ENCODE results near the gene STAMBPL1. TPM values are rescaled to one million over a fixed set of nuclear protein-coding genes. Genes with fewer than 3 reads are reported as not detected.

STAMBPL1 gene
- total and polyA plus RNA-seq, 2 donors (not counting 3 experiments of a cell fraction or from before 2014, with no cell fraction given): 0.70 to 1.8 TPM

DNA sequence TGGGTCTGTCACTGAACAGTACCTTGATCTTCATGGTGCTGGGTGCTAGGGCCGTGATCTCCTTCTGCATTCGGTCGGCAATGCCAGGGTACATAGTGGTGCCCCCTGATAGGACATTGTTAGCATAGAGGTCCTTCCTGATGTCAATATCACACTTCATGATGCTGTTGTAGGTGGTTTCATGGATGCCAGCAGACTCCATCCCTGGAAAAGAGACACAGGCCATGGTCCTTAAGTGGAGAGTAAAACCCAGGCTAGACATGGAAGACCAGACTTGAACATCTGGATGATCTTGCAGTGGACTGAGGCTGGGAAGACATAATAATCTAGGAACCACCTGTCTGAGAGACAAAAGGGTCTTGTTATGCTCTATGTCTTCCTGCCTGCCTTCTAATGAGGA is 58.0 kb downstream of the STAMBPL1 start:
- dilution Hi-C loops (cut with MboI; ENCODE audit: extremely low pct_ligation_motif_present, low sequenced_read_pairs) (no loop called here), intact Hi-C loops (cut with micrococcal nuclease) (no loop called here)
- H3K4me1 ChIP-seq (ENCODE audit: control insufficient read depth, extremely low read depth, insufficient read depth, low read length): peaks cover 4% of the 10 kb centered on the region
- no peak overlapping the region for H3K4me3 ChIP-seq (replicated peaks in 1 of 3; ENCODE audit: insufficient read depth in 1 of 3, low read depth in 1 of 3, low read length in 3 of 3)
- no peaks in the 10 kb centered on the region for H3K79me2 ChIP-seq (ENCODE audit: control insufficient read depth, insufficient read depth, low read length)
- peaks cover 0 to 2% of the 10 kb centered on the region in 2 experiments for H3K27me3 ChIP-seq (ENCODE audit: control insufficient read depth in 2 of 2, insufficient read depth in 2 of 2, low read length in 2 of 2)
- H3K27ac ChIP-seq (ENCODE audit: insufficient read depth, low read depth, low read length): no peak overlapping the region
- no peak overlapping the region for H3K9ac ChIP-seq (replicated peaks; ENCODE audit: extremely low read depth, insufficient read depth, low read length)
- DNase-seq (ENCODE audit: low read depth, low spot score) (no peak), FAIRE-seq (no peak)
- POLR2A ChIA-PET: no interaction called here
- no peaks in the 10 kb centered on the region for H3K9me3 ChIP-seq (replicated peaks; ENCODE audit: control insufficient read depth, insufficient read depth, low read length)
- H3K9me1 ChIP-seq (replicated peaks; ENCODE audit: control insufficient read depth, extremely low read depth, insufficient read depth, low read length): no peaks in the 10 kb centered on the region
- H4K20me1 ChIP-seq (replicated peaks; ENCODE audit: control insufficient read depth, extremely low read depth, insufficient read depth, low read length): no peaks in the 10 kb centered on the region
- CTCF ChIA-PET: interaction anchor here (0.6 to 11.9 kb wide), 8 partner anchors 49 to 280 kb away, joined by 8 to 584 read pairs (median 17); partner anchors contain the start of gene FAS
- no peak overlapping the region for H3K4me2 ChIP-seq (ENCODE audit: insufficient read depth, low read length)
- no peak for TF ChIP-seq POLR2AphosphoS5 (IDR thresholded peaks at IDR 0.05; ENCODE audit: insufficient read depth, low read depth, low read length)
- TF ChIP-seq, protein P1, sequence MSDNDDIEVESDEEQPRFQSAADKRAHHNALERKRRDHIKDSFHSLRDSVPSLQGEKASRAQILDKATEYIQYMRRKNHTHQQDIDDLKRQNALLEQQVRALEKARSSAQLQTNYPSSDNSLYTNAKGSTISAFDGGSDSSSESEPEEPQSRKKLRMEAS (IDR thresholded peaks at IDR 0.05; ENCODE audit: insufficient read depth, insufficient read length): no peak
- TF ChIP-seq MYC (IDR thresholded peaks at IDR 0.05; ENCODE audit: low read depth, low read length): no peak
- TF ChIP-seq, protein P2, sequence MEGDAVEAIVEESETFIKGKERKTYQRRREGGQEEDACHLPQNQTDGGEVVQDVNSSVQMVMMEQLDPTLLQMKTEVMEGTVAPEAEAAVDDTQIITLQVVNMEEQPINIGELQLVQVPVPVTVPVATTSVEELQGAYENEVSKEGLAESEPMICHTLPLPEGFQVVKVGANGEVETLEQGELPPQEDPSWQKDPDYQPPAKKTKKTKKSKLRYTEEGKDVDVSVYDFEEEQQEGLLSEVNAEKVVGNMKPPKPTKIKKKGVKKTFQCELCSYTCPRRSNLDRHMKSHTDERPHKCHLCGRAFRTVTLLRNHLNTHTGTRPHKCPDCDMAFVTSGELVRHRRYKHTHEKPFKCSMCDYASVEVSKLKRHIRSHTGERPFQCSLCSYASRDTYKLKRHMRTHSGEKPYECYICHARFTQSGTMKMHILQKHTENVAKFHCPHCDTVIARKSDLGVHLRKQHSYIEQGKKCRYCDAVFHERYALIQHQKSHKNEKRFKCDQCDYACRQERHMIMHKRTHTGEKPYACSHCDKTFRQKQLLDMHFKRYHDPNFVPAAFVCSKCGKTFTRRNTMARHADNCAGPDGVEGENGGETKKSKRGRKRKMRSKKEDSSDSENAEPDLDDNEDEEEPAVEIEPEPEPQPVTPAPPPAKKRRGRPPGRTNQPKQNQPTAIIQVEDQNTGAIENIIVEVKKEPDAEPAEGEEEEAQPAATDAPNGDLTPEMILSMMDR (IDR thresholded peaks at IDR 0.05; ENCODE audit: extremely low read depth in 1 of 2, insufficient read depth in 1 of 2, low read depth in 1 of 2, low read length in 2 of 2): no peak
- TF ChIP-seq FOS (IDR thresholded peaks at IDR 0.05; ENCODE audit: borderline replicate concordance, insufficient read depth, low read length): no peak
- no peak overlapping the region for H2AFZ ChIP-seq (ENCODE audit: low read depth, low read length)
- BruUV-seq (replicated peaks): no TSS peak
- H3K36me3 ChIP-seq (ENCODE audit: control insufficient read depth in 2 of 2, extremely low read depth in 1 of 2, insufficient read depth in 2 of 2, low read length in 2 of 2): no peaks in the 10 kb centered on the region

- intact Hi-C loops (cut with micrococcal nuclease) (no loop called here), dilution Hi-C loops (cut with MboI; ENCODE audit: extremely low pct_ligation_motif_present, low sequenced_read_pairs) (no loop called here)
- H3K4me3 ChIP-seq (replicated peaks in 1 of 3; ENCODE audit: insufficient read depth in 1 of 3, low read depth in 1 of 3, low read length in 3 of 3): no peak overlapping the region
- no peak overlapping the region for H2AFZ ChIP-seq (ENCODE audit: low read depth, low read length)
- POLR2A ChIA-PET: no interaction called here
- H4K20me1 ChIP-seq (replicated peaks; ENCODE audit: control insufficient read depth, extremely low read depth, insufficient read depth, low read length): no peaks in the 10 kb centered on the region
- H3K4me1 ChIP-seq (ENCODE audit: control insufficient read depth, extremely low read depth, insufficient read depth, low read length): peaks cover 4% of the 10 kb centered on the region
- CTCF ChIA-PET: interaction anchor here (0.6 kb wide), 1 partner anchor 278 kb away, joined by 3 read pairs; no protein-coding TSS in a partner anchor
- FAIRE-seq: no peak
- no peak overlapping the region for H3K27ac ChIP-seq (ENCODE audit: insufficient read depth, low read depth, low read length)
- no peaks in the 10 kb centered on the region for H3K9me1 ChIP-seq (replicated peaks; ENCODE audit: control insufficient read depth, extremely low read depth, insufficient read depth, low read length)
- H3K79me2 ChIP-seq (ENCODE audit: control insufficient read depth, insufficient read depth, low read length): no peaks in the 10 kb centered on the region
- no peaks in the 10 kb centered on the region for H3K9me3 ChIP-seq (replicated peaks; ENCODE audit: control insufficient read depth, insufficient read depth, low read length)
- no peak for DNase-seq (ENCODE audit: low read depth, low spot score)
- TF ChIP-seq, protein P1 (IDR thresholded peaks at IDR 0.05; ENCODE audit: insufficient read depth, insufficient read length): no peak
- no peak for TF ChIP-seq FOS (IDR thresholded peaks at IDR 0.05; ENCODE audit: borderline replicate concordance, insufficient read depth, low read length)
- TF ChIP-seq, protein P2 (IDR thresholded peaks at IDR 0.05; ENCODE audit: extremely low read depth in 1 of 2, insufficient read depth in 1 of 2, low read depth in 1 of 2, low read length in 2 of 2): no peak
- no peak for TF ChIP-seq POLR2AphosphoS5 (IDR thresholded peaks at IDR 0.05; ENCODE audit: insufficient read depth, low read depth, low read length)
- TF ChIP-seq MYC (IDR thresholded peaks at IDR 0.05; ENCODE audit: low read depth, low read length): no peak
- TF ChIP-seq JUN (IDR thresholded peaks at IDR 0.05; ENCODE audit: borderline replicate concordance, insufficient read depth, insufficient read length, low read depth): no peak
- no peak for TF ChIP-seq GATA2 (IDR thresholded peaks at IDR 0.05; ENCODE audit: insufficient read depth, insufficient read length, low read depth, low read length)
- no peak for TF ChIP-seq POLR2A (IDR thresholded peaks at IDR 0.05; ENCODE audit: low read depth, low read length)
- TF ChIP-seq EZH2 (IDR thresholded peaks at IDR 0.05; ENCODE audit: borderline replicate concordance, low read depth, low read length, severe bottlenecking): no peak
- no peak overlapping the region for H3K4me2 ChIP-seq (ENCODE audit: insufficient read depth, low read length)
- no peaks in the 10 kb centered on the region for H3K36me3 ChIP-seq (ENCODE audit: control insufficient read depth in 2 of 2, extremely low read depth in 1 of 2, insufficient read depth in 2 of 2, low read length in 2 of 2)
- no peak overlapping the region for H3K9ac ChIP-seq (replicated peaks; ENCODE audit: extremely low read depth, insufficient read depth, low read length)
- BruUV-seq (replicated peaks): no TSS peak
- peaks cover 0 to 2% of the 10 kb centered on the region in 2 experiments for H3K27me3 ChIP-seq (ENCODE audit: control insufficient read depth in 2 of 2, insufficient read depth in 2 of 2, low read length in 2 of 2)
Measured at GRCh38 chr10:88938938-88939337, 58.9 kb downstream of the STAMBPL1 start.

All from endothelial cell of umbilical vein (primary cell).